Aorta (tissue), 5 donors: ENCODE measurements around the gene SCAP. TPM values are rescaled to one million over a fixed set of nuclear protein-coding genes. Genes with fewer than 3 reads are reported as not detected.
"Not testable (repeated sequence)": the region's sequence is repeated elsewhere in the genome, so short reads cannot be mapped to it uniquely, and the experiment has no call there.

Source experiments
- ATAC-seq: fragments of 200-7000 bp; cut with Tn5 transposase; one replicate; pipeline ENCODE4 v1.9.1; 2022; ENCODE audit warnings: moderate library complexity; ENCODE audit not compliant: low FRiP score
- DNase-seq, 2 donors: peaks; one replicate each; pipeline ENCODE4 v3.0.0-alpha.2; 2020
- H3K27ac ChIP-seq, 2 donors: one replicate each; pipeline ENCODE4 v1.5.1; 2013; ENCODE audit warnings: low read length in 2 of 2, mild to moderate bottlenecking in 2 of 2, moderate library complexity in 2 of 2, control low read depth in 1 of 2, inconsistent platforms in 1 of 2, low read depth in 1 of 2
- H3K27me3 ChIP-seq, 2 donors: one replicate each; pipeline ENCODE4 v1.6.1; 2013; ENCODE audit warnings: control low read depth in 1 of 2, low read length in 1 of 2, mild to moderate bottlenecking in 1 of 2, moderate library complexity in 1 of 2; ENCODE audit not compliant: insufficient read depth in 2 of 2, control insufficient read depth in 1 of 2
- H3K36me3 ChIP-seq, 2 donors: one replicate each; pipeline ENCODE4 v1.6.1; 2013; ENCODE audit warnings: control low read depth in 1 of 2, low read length in 1 of 2, mild to moderate bottlenecking in 1 of 2; ENCODE audit not compliant: insufficient read depth in 2 of 2, control insufficient read depth in 1 of 2
- H3K4me1 ChIP-seq, 2 donors: one replicate each; pipeline ENCODE4 v1.6.1; 2013; ENCODE audit warnings: low read length in 2 of 2, control low read depth in 1 of 2, mild to moderate bottlenecking in 1 of 2, moderate library complexity in 1 of 2; ENCODE audit not compliant: insufficient read depth in 2 of 2, control insufficient read depth in 1 of 2
- H3K4me3 ChIP-seq, 2 donors: one replicate each; pipeline ENCODE4 v1.5.1; 2013; ENCODE audit warnings: low read length in 2 of 2, control low read depth in 1 of 2, mild to moderate bottlenecking in 1 of 2
- H3K9me3 ChIP-seq: one replicate; pipeline ENCODE4 v1.6.1; 2013; ENCODE audit warnings: mild to moderate bottlenecking, low read length; ENCODE audit not compliant: control insufficient read depth
- WGBS, 2 donors: extraction: QIAGEN DNeasy Blood & Tissue Kit; methylation state at CpG; one replicate each; pipeline ENCODE4 v1.1.7; 2013; 5-methylcytosine and 5-hydroxymethylcytosine counted together
- intact Hi-C, 2 donors: fragments of 100-400 bp; cut with DNase I; formaldehyde crosslinking; loops; one replicate each; pipeline versions ENCODE4 v1.14.2 to v1.15.0; 2022
- polyA plus RNA-seq, 2 donors: library from polyadenylated mRNA; stranded (reverse); fragments of 200-250 nt; gene quantifications; one replicate each; pipeline ENCODE4 v1.2.3, GENCODE V29; 2013
- total RNA-seq, 2 donors: library from RNA; stranded (reverse); fragmentation: NEBNext Ultra II Directional; extraction: Animal tissue kit (Norgen Biotek cat#: 25700); gene quantifications; one replicate each; pipeline ENCODE4 v1.2.1, GENCODE V29; 2021
- donor health status: healthy with polysubstance abuse.
- donor health status: Bipolar disorder and iron deficiency.
- donor health status: DM: no; HTN: no; CAD: no.
- donor health status: DM: no; HTN: no; CAD: no.
- donor health status: DM: yes; HTN: yes; CAD: no.

The SCAP gene
- total and polyA plus RNA-seq, 4 donors: 13.9 to 66.1 (median 55.2) TPM

DNA sequence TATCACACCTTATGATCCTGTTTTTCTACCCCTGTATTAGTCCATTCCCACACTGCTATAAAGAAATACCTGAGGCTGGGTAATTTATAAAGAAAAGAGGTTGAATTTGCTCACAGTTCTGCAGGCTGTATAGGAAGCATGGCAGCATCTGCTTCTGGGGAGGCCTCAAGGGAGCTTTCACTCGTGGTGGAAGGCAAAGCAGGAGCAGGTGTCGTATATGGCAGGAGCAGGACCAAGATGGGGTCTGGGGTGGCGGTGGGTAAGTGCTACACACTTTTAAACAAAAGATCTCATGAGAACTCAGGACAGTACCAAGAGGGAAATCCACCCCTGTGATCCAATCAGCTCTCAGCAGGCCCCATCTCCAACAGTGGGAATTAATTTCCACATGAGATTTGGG lies 15.4 kb upstream of the SCAP start:
- intact Hi-C loops: no loop called here
- Histone ChIP-seq H3K36me3 (peaks cover 0 to 4% of the 10 kb centered on the region in 2 donors), H3K27ac (no peak overlapping the region), H3K27me3 (no peaks in the 10 kb centered on the region), H3K4me3 (no peak overlapping the region), H3K9me3 (no peaks in the 10 kb centered on the region), H3K4me1 (no peaks in the 10 kb centered on the region)
- no peak for DNase-seq
- 79 to 84% methylated on average over 3 of the region's 3 CpGs for WGBS, 2 donors
- ATAC-seq: no peak

DNA sequence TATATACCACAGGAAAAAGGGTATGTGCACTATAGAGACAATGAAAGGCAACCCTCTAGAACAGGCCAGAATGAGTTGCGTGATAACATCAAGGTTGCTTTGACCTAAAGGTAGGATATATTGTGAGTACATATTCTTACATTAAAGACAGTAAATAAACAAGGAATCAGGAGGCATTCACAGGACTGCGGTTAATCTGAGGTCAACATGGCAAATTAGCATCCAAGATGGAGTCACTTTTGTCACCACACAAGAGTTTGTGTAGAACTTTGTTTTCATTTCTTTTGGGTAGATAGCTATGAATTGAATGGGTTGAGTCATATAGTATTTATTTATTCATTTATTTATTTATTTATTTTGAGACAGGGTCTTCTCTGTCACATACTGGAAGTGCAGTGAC lies 11.5 kb upstream of the SCAP start:
- no peaks in the 10 kb centered on the region for H3K9me3 ChIP-seq
- DNase-seq (no peak), ATAC-seq (no peak)
- H3K27ac ChIP-seq: no peak overlapping the region
- no peaks in the 10 kb centered on the region for H3K4me1 ChIP-seq
- no peaks in the 10 kb centered on the region for H3K36me3 ChIP-seq
- WGBS, 2 donors: 97 to 99% methylated on average over 2 of the region's 2 CpGs
- intact Hi-C loops: no loop called here
- no peak overlapping the region for H3K4me3 ChIP-seq
- no peaks in the 10 kb centered on the region for H3K27me3 ChIP-seq

DNA sequence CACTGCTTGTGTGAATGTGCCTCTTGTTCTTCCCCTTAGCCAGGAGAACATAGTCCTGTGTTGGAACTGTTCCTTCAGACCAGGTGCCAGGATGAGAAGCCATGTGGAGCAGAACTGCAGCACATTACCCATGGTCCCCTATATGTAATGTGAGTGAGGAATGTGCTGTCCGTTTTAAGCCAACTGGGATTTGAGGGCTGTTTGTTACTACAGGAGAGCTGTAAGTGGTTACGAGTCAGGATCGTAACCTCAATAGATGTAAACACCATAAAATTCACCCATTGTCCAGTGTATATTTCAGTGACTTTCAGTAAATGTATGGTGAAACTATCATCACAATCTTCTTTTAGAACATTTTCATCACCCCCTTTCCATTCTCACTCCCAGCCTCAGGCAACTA lies 10.1 kb upstream of the SCAP start:
- H3K36me3 ChIP-seq: no peaks in the 10 kb centered on the region
- H3K27ac ChIP-seq: no peak overlapping the region
- 77 to 78% methylated on average over 3 of the region's 3 CpGs for WGBS, 2 donors
- H3K4me1 ChIP-seq: no peaks in the 10 kb centered on the region
- H3K9me3 ChIP-seq: no peaks in the 10 kb centered on the region
- ATAC-seq (no peak), DNase-seq (no peak)
- intact Hi-C loops: no loop called here
- H3K27me3 ChIP-seq: no peaks in the 10 kb centered on the region
- no peak overlapping the region for H3K4me3 ChIP-seq

- ATAC-seq (no peak), DNase-seq (no peak)
- Histone ChIP-seq H3K27me3 (no peaks in the 10 kb centered on the region), H3K4me1 (no peaks in the 10 kb centered on the region), H3K4me3 (no peak overlapping the region), H3K9me3 (no peaks in the 10 kb centered on the region), H3K27ac (no peak overlapping the region), H3K36me3 (no peaks in the 10 kb centered on the region)
- 58 to 62% methylated on average over 2 of the region's 2 CpGs for WGBS, 2 donors
- intact Hi-C loops: no loop called here
Measured at GRCh38 chr3:47482366-47482765, 6.6 kb upstream of the SCAP start.

DNA sequence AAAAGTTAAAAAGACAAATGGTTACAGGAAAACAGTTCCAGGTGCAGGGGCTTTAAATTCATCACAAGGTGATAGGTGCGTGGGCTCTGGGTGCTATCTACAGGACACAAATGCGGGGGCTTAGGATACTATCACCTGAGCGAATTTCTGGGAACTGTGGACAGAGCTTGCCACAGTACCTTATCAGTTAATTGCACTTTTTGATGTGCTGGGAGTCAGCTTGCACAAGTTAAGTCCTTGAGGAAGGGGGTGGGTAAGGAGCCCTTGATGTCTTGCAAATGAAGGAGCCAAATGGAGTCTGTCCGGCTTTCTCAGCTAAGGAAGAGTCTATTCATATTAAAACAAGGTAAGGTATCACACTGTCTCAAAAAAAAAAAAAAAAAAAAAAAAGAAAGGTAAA lies 6.0 kb upstream of the SCAP start:
- H3K27me3 ChIP-seq, H3K27ac ChIP-seq, H3K9me3 ChIP-seq, H3K36me3 ChIP-seq, DNase-seq, ATAC-seq, H3K4me1 ChIP-seq, intact Hi-C loops, H3K4me3 ChIP-seq: not testable (repeated sequence)
- 56 to 65% methylated on average over 4 of the region's 4 CpGs for WGBS, 2 donors

- H3K4me3 ChIP-seq, H3K36me3 ChIP-seq, intact Hi-C loops, H3K27ac ChIP-seq, DNase-seq, H3K4me1 ChIP-seq, H3K27me3 ChIP-seq, H3K9me3 ChIP-seq, ATAC-seq: not testable (repeated sequence)
- WGBS, 2 donors: 94 to 96% methylated on average over 6 of the region's 6 CpGs
Measured at GRCh38 chr3:47480267-47480666, 4.5 kb upstream of the SCAP start.

DNA sequence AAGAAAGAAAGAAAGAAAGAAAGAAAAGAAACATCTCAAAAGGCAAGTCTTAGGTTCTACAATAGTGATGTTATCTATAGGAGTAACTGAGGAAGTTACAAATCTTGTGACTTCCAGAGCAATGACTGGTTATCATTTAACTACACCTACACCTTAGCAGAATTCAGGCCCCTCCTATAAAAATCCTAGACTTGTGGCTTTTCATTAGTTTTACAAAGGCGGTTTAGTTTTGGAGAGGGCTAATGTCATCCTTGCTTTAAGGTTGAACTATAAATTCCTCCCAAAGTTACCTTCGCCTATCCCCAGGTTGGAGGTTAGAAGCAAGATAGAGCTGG lies 4.1 kb upstream of the SCAP start:
- WGBS, 2 donors: 96% methylated on average over 2 of the region's 2 CpGs
- intact Hi-C loops: no loop called here

GRCh38 chr3:47478022-47478421 lies 2.3 kb upstream of the SCAP start:
- intact Hi-C loops: no loop called here
- ATAC-seq: no peak
- Histone ChIP-seq H3K27me3 (no peaks in the 10 kb centered on the region), H3K9me3 (no peaks in the 10 kb centered on the region), H3K4me3 (no peak overlapping the region), H3K4me1 (no peaks in the 10 kb centered on the region), H3K36me3 (no peaks in the 10 kb centered on the region), H3K27ac (no peak overlapping the region)
- DNase-seq: no peak

More for the DNA sequence above, 4.1 kb upstream of the SCAP start:
- Histone ChIP-seq H3K4me3 (no peak overlapping the region), H3K27ac (no peak overlapping the region), H3K9me3 (no peaks in the 10 kb centered on the region), H3K4me1 (no peaks in the 10 kb centered on the region), H3K27me3 (no peaks in the 10 kb centered on the region), H3K36me3 (no peaks in the 10 kb centered on the region)
- ATAC-seq: no peak
- no peak for DNase-seq

DNA sequence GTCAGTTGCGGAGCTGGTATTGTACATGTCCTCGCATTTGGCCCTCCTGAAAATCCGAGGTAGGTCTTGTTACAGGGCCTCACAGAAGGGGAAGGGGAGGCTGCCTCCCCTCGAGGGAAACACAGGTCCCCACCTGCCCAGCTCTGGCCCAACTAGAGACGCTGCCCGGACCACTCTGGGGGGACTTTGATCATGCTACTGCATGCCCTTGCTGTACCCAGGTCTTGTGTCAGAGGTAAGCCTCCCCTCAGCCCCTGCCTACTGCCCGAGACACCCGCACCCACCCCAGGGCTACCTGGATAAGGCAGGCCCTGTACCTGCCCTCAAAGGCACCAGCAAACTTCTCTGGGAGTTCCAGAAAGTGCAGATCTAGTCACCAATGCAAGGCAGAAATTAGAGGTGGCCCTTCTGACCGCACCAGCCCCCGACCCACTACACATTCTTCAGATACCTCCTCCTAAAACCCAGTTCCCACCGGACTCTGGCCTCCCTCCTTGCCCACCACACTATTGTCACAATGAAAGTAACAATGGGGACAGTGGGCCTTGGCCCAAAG lies 981 bp upstream of the SCAP start:
- intact Hi-C loops: loop anchor here in 1 of 2 donors (2.0 kb wide), 1 partner anchor 56 kb away; no protein-coding TSS in a partner anchor
- no peaks in the 10 kb centered on the region for H3K9me3 ChIP-seq
- DNase-seq: no peak
- WGBS, 2 donors: 89 to 92% methylated on average over 11 of the region's 11 CpGs
- no peak overlapping the region for H3K4me3 ChIP-seq
- H3K36me3 ChIP-seq: no peaks in the 10 kb centered on the region
- H3K27ac ChIP-seq: no peak overlapping the region
- no peak for ATAC-seq
- H3K4me1 ChIP-seq: no peaks in the 10 kb centered on the region
- no peaks in the 10 kb centered on the region for H3K27me3 ChIP-seq
